HepG2 (cell line): ENCODE measurements around the gene PCTP. TPM values are rescaled to one million over a fixed set of nuclear protein-coding genes. Genes with fewer than 3 reads are reported as not detected.
A peak's percentile ranks its signal among the peaks of the same experiment; 100 is the strongest.

Experiments used
- ATAC-seq: fragments of 200-7000 bp; cut with Tn5 transposase; 3 replicates; pipeline ENCODE4 v1.9.1; 2020; ENCODE audit warnings: mild to moderate bottlenecking, moderate library complexity
- BruUV-seq: library from RNA; stranded (reverse); fragments of 400-500 nt; replicated peaks from 2 replicates; lab custom pipeline; 2021; lab: Mats Ljungman, UMichigan
- CTCF ChIA-PET: fragments of 300-600 bp; formaldehyde crosslinking; extraction: SDS; loops from one replicate; lab custom pipeline; 2021; ENCODE audit warnings: low total read pairs, inconsistent platforms, low intra/inter-chr PET ratio; lab: Yijun Ruan, JAX
- POLR2A ChIA-PET: fragments of 350-600 bp; sonication (Branson Sonifier 250); formaldehyde crosslinking; loops from one replicate; lab custom pipeline; 2020; ENCODE audit warnings: antibody characterized with exemption, inconsistent platforms; lab: Yijun Ruan, JAX
- DNase-seq: peaks from one replicate; pipeline ENCODE4 v3.0.0-alpha.2; 2015; ENCODE audit warnings: low spot score
- FAIRE-seq: peaks from 3 replicates; lab custom pipeline; 2011; peaks lifted over from hg19 to GRCh38; lab: Jason Lieb, UNC
- H2AFZ ChIP-seq: one replicate; pipeline ENCODE4 v1.6.1; 2011; ENCODE audit warnings: low read length, inconsistent platforms
- H3K27ac ChIP-seq: fragments of 300-600 bp; 3 replicates; pipeline ENCODE4 v1.8.0; 2011; ENCODE audit warnings: mixed run types, mild to moderate bottlenecking, mixed read lengths, low read length, inconsistent platforms; ENCODE audit not compliant: insufficient read depth; ENCODE audit errors: extremely low read length
- H3K27me3 ChIP-seq, 2 experiments: fragments of 200-600 bp in 1 of 2; 2 replicates in 1 of 2; 3 replicates in 1 of 2; pipeline versions ENCODE4 v1.6.0 to v1.8.0; 2011; ENCODE audit warnings: low read length in 2 of 2, mild to moderate bottlenecking in 2 of 2, moderate library complexity in 2 of 2, inconsistent platforms in 1 of 2; ENCODE audit not compliant: insufficient read depth in 2 of 2, control insufficient read depth in 1 of 2
- H3K36me3 ChIP-seq, 2 experiments: fragments of 200-600 bp in 1 of 2; replicated peaks in 1 of 2; 2 replicates in 1 of 2; 3 replicates in 1 of 2; pipeline versions ENCODE4 v1.5.1 to v1.8.0; 2011; ENCODE audit warnings: low read length in 2 of 2, inconsistent platforms in 1 of 2; ENCODE audit not compliant: insufficient read depth in 2 of 2, control insufficient read depth in 1 of 2
- H3K4me1 ChIP-seq: 2 replicates; pipeline ENCODE4 v1.5.1; 2012; ENCODE audit warnings: low read length, inconsistent platforms; ENCODE audit not compliant: insufficient read depth
- H3K4me2 ChIP-seq: 2 replicates; pipeline ENCODE4 v1.6.0; 2011; ENCODE audit warnings: low read depth, low read length, inconsistent platforms
- H3K4me3 ChIP-seq, 3 experiments: fragments of 200-600 bp in 1 of 3; sonication (generic), shearing (Covaris generic) in 1 of 3; replicated peaks in 1 of 3; 2 replicates each; pipeline ENCODE4 v1.5.1; 2011 to 2016; ENCODE audit warnings: low read length in 3 of 3, inconsistent platforms in 2 of 3, low read depth in 2 of 3, mild to moderate bottlenecking in 2 of 3, control low read depth in 1 of 3, mixed read lengths in 1 of 3; ENCODE audit not compliant: insufficient read depth in 1 of 3
- H3K79me2 ChIP-seq: one replicate; pipeline ENCODE4 v1.6.1; 2011; ENCODE audit warnings: low read length, inconsistent platforms; ENCODE audit not compliant: insufficient read depth
- H3K9ac ChIP-seq: 2 replicates; pipeline ENCODE4 v1.6.0; 2011; ENCODE audit warnings: mild to moderate bottlenecking, low read depth, low read length, inconsistent platforms; ENCODE audit not compliant: insufficient read depth
- H3K9me3 ChIP-seq: 2 replicates; pipeline ENCODE4 v1.5.1; 2012; ENCODE audit warnings: mild to moderate bottlenecking, low read length
- H4K20me1 ChIP-seq: 2 replicates; pipeline ENCODE4 v1.6.0; 2011; ENCODE audit warnings: inconsistent platforms, mild to moderate bottlenecking, low read length, moderate library complexity; ENCODE audit not compliant: insufficient read depth
- GTF3A ChIP-seq: sonication (generic); formaldehyde crosslinking; conservative IDR thresholded peaks from 2 replicates; pipeline ENCODE4 v1.4.0; 2020; ENCODE audit warnings: mild to moderate bottlenecking, missing genetic modification reagents
- MLLT10 ChIP-seq: sonication (generic); formaldehyde crosslinking; IDR thresholded peaks from 2 replicates; pipeline ENCODE4 v1.4.0; 2020; ENCODE audit warnings: missing genetic modification reagents
- RAD51 ChIP-seq: fragments of 450-650 bp; IDR thresholded peaks from 2 replicates; pipeline ENCODE4 v1.6.1; 2016; ENCODE audit warnings: borderline replicate concordance
- RARG ChIP-seq: sonication (generic); formaldehyde crosslinking; IDR thresholded peaks from 2 replicates; pipeline ENCODE4 v1.4.0; 2020; ENCODE audit warnings: low read depth, mild to moderate bottlenecking, missing genetic modification reagents
- RBM22 ChIP-seq: fragments of 200-400 bp; formaldehyde crosslinking; optimal IDR thresholded peaks from 2 replicates; pipeline ENCODE3; 2017; ENCODE audit warnings: mild to moderate bottlenecking, low read length, moderate library complexity
- TBX3 ChIP-seq: fragments of 450-650 bp; IDR thresholded peaks from 2 replicates; pipeline ENCODE4 v1.6.1; 2017; ENCODE audit warnings: antibody characterized with exemption, mild to moderate bottlenecking, inconsistent platforms, borderline replicate concordance
- ZNF230 ChIP-seq: sonication (generic); formaldehyde crosslinking; IDR thresholded peaks from 2 replicates; pipeline ENCODE4 v1.4.0; 2020; ENCODE audit warnings: mild to moderate bottlenecking, missing genetic modification reagents
- ZNF530 ChIP-seq: sonication (generic); formaldehyde crosslinking; IDR thresholded peaks from 2 replicates; pipeline ENCODE4 v1.5.0; 2020; ENCODE audit warnings: low read depth, mild to moderate bottlenecking, missing genetic modification reagents
- ZNF562 ChIP-seq: sonication (generic); formaldehyde crosslinking; IDR thresholded peaks from 2 replicates; pipeline ENCODE4 v1.8.0; 2022; ENCODE audit warnings: missing genetic modification reagents, borderline replicate concordance
- WGBS: methylation state at CpG from one replicate; pipeline ENCODE4 v1.1.6; 2017; ENCODE audit warnings: low lambda C conversion rate; 5-methylcytosine and 5-hydroxymethylcytosine counted together
- in situ Hi-C: cut with HindIII; loops from 2 replicates; pipeline ENCODE4 v1.10.0; 2017; ENCODE audit warnings: low pct_unique_long_range_greater_than_20kb; ENCODE audit not compliant: extremely low pct_ligation_motif_present
- intact Hi-C: fragments of 100-400 bp; cut with micrococcal nuclease; formaldehyde crosslinking; loops from one replicate; pipeline ENCODE4 v1.10.0; 2022; ENCODE audit not compliant: unreplicated experiment
- polyA plus RNA-seq, 8 experiments: library from polyadenylated mRNA; depleted of rRNA in 3 of 8; stranded (reverse) in 7 of 8; unstranded in 1 of 8; fragments of >200 nt; fragmentation: Illumina TruSeq in 4 of 8; extraction: Trizol in 4 of 8; gene quantifications; 2 replicates each; pipeline versions ENCODE4 v1.2.1 to v1.2.3, GENCODE V29; 2011 to 2016; ENCODE audit warnings: low read depth in 4 of 8, missing spikeins in 1 of 8, mixed read lengths in 1 of 8; ENCODE audit not compliant: insufficient read depth in 1 of 8
- total RNA-seq, 5 experiments: library from RNA; depleted of rRNA; stranded (reverse); fragments of >200 nt; fragmentation: Illumina TruSeq; extraction: Trizol; gene quantifications; 2 replicates each; pipeline ENCODE4 v1.2.3, GENCODE V29; 2016; ENCODE audit warnings: low read depth in 1 of 5
- TF ChIP-seq, protein P1 (sequence below): sonication (generic); formaldehyde crosslinking; IDR thresholded peaks from 2 replicates; pipeline ENCODE4 v1.8.0; 2022; ENCODE audit warnings: mild to moderate bottlenecking, missing genetic modification reagents; ENCODE audit not compliant: insufficient replicate concordance
- TF ChIP-seq, protein P2 (sequence below), 2 experiments: sonication (generic) in 1 of 2; formaldehyde crosslinking in 1 of 2; IDR thresholded peaks; 2 replicates each; pipeline versions ENCODE4 v1.5.1 to v1.6.1; 2011 to 2020; ENCODE audit warnings: borderline replicate concordance in 1 of 2, low read depth in 1 of 2, low read length in 1 of 2, mild to moderate bottlenecking in 1 of 2, missing genetic modification reagents in 1 of 2, moderate library complexity in 1 of 2
- TF ChIP-seq, protein P3 (sequence below): conservative IDR thresholded peaks from 2 replicates; pipeline ENCODE4 v1.6.1; 2018; ENCODE audit warnings: missing genetic modification reagents
- TF ChIP-seq, protein P4 (sequence below): sonication (generic); formaldehyde crosslinking; IDR thresholded peaks from 2 replicates; pipeline ENCODE4 v1.4.0; 2020; ENCODE audit warnings: mild to moderate bottlenecking, missing genetic modification reagents

The PCTP gene
- total and polyA plus RNA-seq, 2 of the 13 experiments (the other 11 are each of a cell fraction or from before 2014, with no cell fraction given): 37.1 to 50.7 TPM

DNA sequence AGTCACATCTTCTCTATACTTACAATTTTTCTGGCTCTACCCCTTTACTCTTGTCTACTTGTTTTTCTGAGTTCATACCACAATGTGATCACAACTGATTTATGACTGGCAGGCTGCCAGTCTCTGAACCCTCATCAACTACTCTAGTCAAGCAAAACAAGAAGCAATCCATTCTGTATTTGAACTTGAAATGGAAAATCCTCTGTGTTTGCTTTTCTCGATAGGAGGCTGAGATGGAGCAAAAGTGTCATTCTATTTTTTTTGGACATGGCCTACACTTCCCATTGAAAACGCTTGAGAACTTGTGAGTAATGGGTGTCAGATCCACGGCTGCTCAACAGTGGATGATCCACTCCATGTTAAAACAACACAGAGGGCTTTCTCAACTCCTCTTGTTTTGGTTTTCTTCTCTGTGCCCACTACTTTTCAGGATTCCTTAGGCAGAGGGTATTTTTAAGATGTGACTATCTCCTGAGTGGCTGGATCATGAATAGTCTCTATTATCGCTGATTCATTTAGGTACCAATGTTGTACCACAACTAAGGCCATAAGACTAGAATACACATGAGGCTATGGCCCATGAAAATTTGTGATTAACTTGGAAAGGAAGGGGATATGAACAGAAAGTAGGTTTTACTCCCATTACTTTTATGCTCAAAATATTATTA is 39.9 kb upstream of the PCTP start (continued):
- TF ChIP-seq, protein P1, sequence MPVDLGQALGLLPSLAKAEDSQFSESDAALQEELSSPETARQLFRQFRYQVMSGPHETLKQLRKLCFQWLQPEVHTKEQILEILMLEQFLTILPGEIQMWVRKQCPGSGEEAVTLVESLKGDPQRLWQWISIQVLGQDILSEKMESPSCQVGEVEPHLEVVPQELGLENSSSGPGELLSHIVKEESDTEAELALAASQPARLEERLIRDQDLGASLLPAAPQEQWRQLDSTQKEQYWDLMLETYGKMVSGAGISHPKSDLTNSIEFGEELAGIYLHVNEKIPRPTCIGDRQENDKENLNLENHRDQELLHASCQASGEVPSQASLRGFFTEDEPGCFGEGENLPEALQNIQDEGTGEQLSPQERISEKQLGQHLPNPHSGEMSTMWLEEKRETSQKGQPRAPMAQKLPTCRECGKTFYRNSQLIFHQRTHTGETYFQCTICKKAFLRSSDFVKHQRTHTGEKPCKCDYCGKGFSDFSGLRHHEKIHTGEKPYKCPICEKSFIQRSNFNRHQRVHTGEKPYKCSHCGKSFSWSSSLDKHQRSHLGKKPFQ: no peak
- TF ChIP-seq MLLT10 (CRISPR knock-in tag): no peak
- no peak for TF ChIP-seq RARG (CRISPR knock-in tag)
- no peak for TF ChIP-seq ZNF562 (CRISPR knock-in tag)

DNA sequence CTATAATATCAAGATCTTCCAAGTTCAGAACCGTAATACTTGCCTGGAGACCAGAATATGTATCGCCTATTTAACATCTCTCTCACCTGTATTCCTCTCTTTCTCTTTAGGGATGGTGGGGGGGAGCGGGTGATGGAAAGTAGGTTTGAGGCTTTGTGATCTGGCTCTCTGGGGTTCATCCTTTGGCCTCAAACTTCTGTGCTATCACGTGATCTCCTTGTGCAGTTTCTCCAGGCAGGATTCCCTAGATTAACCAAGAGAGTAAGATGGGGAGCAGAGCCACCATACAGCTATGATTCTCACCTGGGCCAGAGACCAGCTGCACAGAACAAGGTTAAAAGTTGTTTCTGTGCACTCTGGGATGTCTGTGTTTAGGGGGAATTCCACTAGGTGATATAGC is 33.4 kb upstream of the PCTP start:
- no peak for ATAC-seq
- Histone ChIP-seq H3K36me3 (no peaks in the 10 kb centered on the region), H3K9ac (no peak overlapping the region), H3K27ac (no peak overlapping the region), H3K79me2 (no peaks in the 10 kb centered on the region), H3K9me3 (no peaks in the 10 kb centered on the region), H3K4me3 (no peak overlapping the region), H3K4me2 (no peak overlapping the region), H2AFZ (no peak overlapping the region), H3K27me3 (peaks cover 0 to 34% of the 10 kb centered on the region in 2 experiments; a peak in 3 of 5 replicates), H4K20me1 (no peaks in the 10 kb centered on the region), H3K4me1 (no peaks in the 10 kb centered on the region)
- BruUV-seq: no TSS peak
- 28% methylated on average over 4 of the region's 4 CpGs for WGBS
- POLR2A ChIA-PET: no interaction called here
- intact Hi-C loops: no loop called here
- DNase-seq: no peak
- CTCF ChIA-PET: interaction anchor here (1.2 to 2.4 kb wide), 4 partner anchors 18 to 191 kb away, joined by 3 to 28 read pairs (median 7); no protein-coding TSS in a partner anchor
- TF ChIP-seq, protein P2, sequence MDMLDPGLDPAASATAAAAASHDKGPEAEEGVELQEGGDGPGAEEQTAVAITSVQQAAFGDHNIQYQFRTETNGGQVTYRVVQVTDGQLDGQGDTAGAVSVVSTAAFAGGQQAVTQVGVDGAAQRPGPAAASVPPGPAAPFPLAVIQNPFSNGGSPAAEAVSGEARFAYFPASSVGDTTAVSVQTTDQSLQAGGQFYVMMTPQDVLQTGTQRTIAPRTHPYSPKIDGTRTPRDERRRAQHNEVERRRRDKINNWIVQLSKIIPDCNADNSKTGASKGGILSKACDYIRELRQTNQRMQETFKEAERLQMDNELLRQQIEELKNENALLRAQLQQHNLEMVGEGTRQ (IDR thresholded peaks at IDR 0.05; ENCODE audit: low read depth, low read length): peak; percentile 27; the same call in 1 of the 2 replicates
- TF ChIP-seq, protein P2 (CRISPR knock-in tag; IDR thresholded peaks at IDR 0.05; ENCODE audit: borderline replicate concordance): no peak
- TF ChIP-seq, protein P3, sequence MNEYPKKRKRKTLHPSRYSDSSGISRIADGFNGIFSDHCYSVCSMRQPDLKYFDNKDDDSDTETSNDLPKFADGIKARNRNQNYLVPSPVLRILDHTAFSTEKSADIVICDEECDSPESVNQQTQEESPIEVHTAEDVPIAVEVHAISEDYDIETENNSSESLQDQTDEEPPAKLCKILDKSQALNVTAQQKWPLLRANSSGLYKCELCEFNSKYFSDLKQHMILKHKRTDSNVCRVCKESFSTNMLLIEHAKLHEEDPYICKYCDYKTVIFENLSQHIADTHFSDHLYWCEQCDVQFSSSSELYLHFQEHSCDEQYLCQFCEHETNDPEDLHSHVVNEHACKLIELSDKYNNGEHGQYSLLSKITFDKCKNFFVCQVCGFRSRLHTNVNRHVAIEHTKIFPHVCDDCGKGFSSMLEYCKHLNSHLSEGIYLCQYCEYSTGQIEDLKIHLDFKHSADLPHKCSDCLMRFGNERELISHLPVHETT (CRISPR knock-in tag): no peak
- TF ChIP-seq TBX3 (no peak), ZNF230 (CRISPR knock-in tag) (no peak), RAD51 (peak; percentile 75; the same call in 1 of the 2 replicates), GTF3A (CRISPR knock-in tag) (no peak), ZNF530 (no peak), RBM22 (no peak)
- TF ChIP-seq, protein P4, sequence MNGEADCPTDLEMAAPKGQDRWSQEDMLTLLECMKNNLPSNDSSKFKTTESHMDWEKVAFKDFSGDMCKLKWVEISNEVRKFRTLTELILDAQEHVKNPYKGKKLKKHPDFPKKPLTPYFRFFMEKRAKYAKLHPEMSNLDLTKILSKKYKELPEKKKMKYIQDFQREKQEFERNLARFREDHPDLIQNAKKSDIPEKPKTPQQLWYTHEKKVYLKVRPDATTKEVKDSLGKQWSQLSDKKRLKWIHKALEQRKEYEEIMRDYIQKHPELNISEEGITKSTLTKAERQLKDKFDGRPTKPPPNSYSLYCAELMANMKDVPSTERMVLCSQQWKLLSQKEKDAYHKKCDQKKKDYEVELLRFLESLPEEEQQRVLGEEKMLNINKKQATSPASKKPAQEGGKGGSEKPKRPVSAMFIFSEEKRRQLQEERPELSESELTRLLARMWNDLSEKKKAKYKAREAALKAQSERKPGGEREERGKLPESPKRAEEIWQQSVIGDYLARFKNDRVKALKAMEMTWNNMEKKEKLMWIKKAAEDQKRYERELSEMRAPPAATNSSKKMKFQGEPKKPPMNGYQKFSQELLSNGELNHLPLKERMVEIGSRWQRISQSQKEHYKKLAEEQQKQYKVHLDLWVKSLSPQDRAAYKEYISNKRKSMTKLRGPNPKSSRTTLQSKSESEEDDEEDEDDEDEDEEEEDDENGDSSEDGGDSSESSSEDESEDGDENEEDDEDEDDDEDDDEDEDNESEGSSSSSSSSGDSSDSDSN: no peak
- FAIRE-seq: no peak
- in situ Hi-C loops: loop anchor here (5.0 kb wide), 1 partner anchor 190 kb away; no protein-coding TSS in a partner anchor
